Esophagus squamous epithelium (tissue), 5 donors: ENCODE data around the gene ALDH3A2. TPM values are rescaled to one million over a fixed set of nuclear protein-coding genes. Genes with fewer than 3 reads are reported as not detected.

ENCODE experiments used
- DNase-seq: peaks from one replicate; lab custom pipeline; 2025; lab: John Stamatoyannopoulos, UW
- H3K27ac ChIP-seq, 4 donors: fragments of 200-600 bp; sonication (generic); one replicate each; pipeline ENCODE4 v1.5.1; 2016 to 2019; ENCODE audit warnings: mild to moderate bottlenecking in 1 of 4
- H3K27me3 ChIP-seq, 4 donors: fragments of 200-600 bp; sonication (generic); 1 replicate in 3 of 4; 2 replicates in 1 of 4; pipeline versions ENCODE4 v1.5.1 to v1.6.0; 2017 to 2021; ENCODE audit warnings: antibody characterized with exemption in 1 of 4
- H3K36me3 ChIP-seq, 3 donors: fragments of 200-600 bp; sonication (generic); one replicate each; pipeline ENCODE4 v1.5.1; 2016 to 2019
- H3K4me1 ChIP-seq, 3 donors: fragments of 200-600 bp; sonication (generic); one replicate each; pipeline ENCODE4 v1.5.1; 2017 to 2019
- H3K4me3 ChIP-seq, 4 donors: fragments of 200-600 bp; sonication (generic); 1 replicate in 3 of 4; 2 replicates in 1 of 4; pipeline ENCODE4 v1.5.1; 2016 to 2019; ENCODE audit warnings: mild to moderate bottlenecking in 2 of 4, moderate library complexity in 1 of 4
- H3K9me3 ChIP-seq, 3 donors: fragments of 200-600 bp; sonication (generic); one replicate each; pipeline ENCODE4 v1.5.1; 2016 to 2019
- CTCF ChIP-seq, 6 experiments: fragments of 450-650 bp in 4 of 6; fragments of 200-600 bp in 2 of 6; sonication (generic) in 2 of 6; IDR thresholded peaks; one replicate each; pipeline ENCODE4 v1.5.1; 2016 to 2019; ENCODE audit warnings: antibody characterized with exemption in 6 of 6, mild to moderate bottlenecking in 4 of 6, moderate library complexity in 4 of 6
- POLR2A ChIP-seq, 4 donors: fragments of 450-650 bp; IDR thresholded peaks; one replicate each; pipeline ENCODE4 v1.6.1; 2017; ENCODE audit warnings: antibody characterized with exemption in 4 of 4, mild to moderate bottlenecking in 4 of 4, moderate library complexity in 3 of 4
- WGBS, 2 donors: methylation state at CpG; one replicate each; pipeline ENCODE4 v1.1.5; 2018; 5-methylcytosine and 5-hydroxymethylcytosine counted together
- intact Hi-C: fragments of 100-400 bp; cut with DNase I; formaldehyde crosslinking; loops from one replicate; pipeline ENCODE4 v1.15.0; 2022
- total RNA-seq, 4 donors: library from RNA; depleted of rRNA; stranded (reverse); fragments of >200 nt; gene quantifications; one replicate each; pipeline ENCODE4 v1.1.0, GENCODE V29; 2016
- donor health status: DM: yes; HTN: yes; CAD: no.

The ALDH3A2 gene
- total RNA-seq, 4 donors from 2014 or later: 169 to 351 (median 305) TPM

GRCh38 chr17:19618015-19618414 is 30.5 kb upstream of the ALDH3A2 start:
- TF ChIP-seq POLR2A (IDR thresholded peaks at IDR 0.05): no peak
- TF ChIP-seq CTCF (IDR thresholded peaks at IDR 0.05): no peak
- DNase-seq: no peak
- no peak overlapping the region for H3K4me3 ChIP-seq
- peaks cover 0 to 41% (median 30%) of the 10 kb centered on the region in 3 donors for H3K9me3 ChIP-seq
- H3K36me3 ChIP-seq: no peaks in the 10 kb centered on the region
- intact Hi-C loops: loop anchor here (10.0 kb wide), 1 partner anchor 53 kb away; no protein-coding TSS in a partner anchor
- no peaks in the 10 kb centered on the region for H3K27me3 ChIP-seq
- WGBS, 2 donors: 88 to 95% methylated on average over 3 of the region's 3 CpGs
- H3K4me1 ChIP-seq: no peaks in the 10 kb centered on the region
- H3K27ac ChIP-seq: no peak overlapping the region

GRCh38 chr17:19619705-19620325 is 28.7 kb upstream of the ALDH3A2 start:
- intact Hi-C loops: loop anchor here (10.0 kb wide), 1 partner anchor 55 kb away; no protein-coding TSS in a partner anchor
- TF ChIP-seq POLR2A (IDR thresholded peaks at IDR 0.05): no peak
- TF ChIP-seq CTCF (IDR thresholded peaks at IDR 0.05): no peak
- Histone ChIP-seq H3K27me3 (no peaks in the 10 kb centered on the region), H3K4me3 (no peak overlapping the region), H3K4me1 (no peaks in the 10 kb centered on the region), H3K36me3 (no peaks in the 10 kb centered on the region), H3K9me3 (peaks cover 0 to 41% (median 30%) of the 10 kb centered on the region in 3 donors), H3K27ac (no peak overlapping the region)
- DNase-seq: no peak
- WGBS, 2 donors: 66 to 83% methylated on average over 2 of the region's 2 CpGs

GRCh38 chr17:19621697-19622096 is 26.9 kb upstream of the ALDH3A2 start:
- WGBS, 2 donors: 93 to 100% methylated on average over 1 of the region's 1 CpG
- intact Hi-C loops: no loop called here
- TF ChIP-seq POLR2A (IDR thresholded peaks at IDR 0.05) (no peak), CTCF (IDR thresholded peaks at IDR 0.05) (no peak)

GRCh38 chr17:19626079-19626478 is 22.5 kb upstream of the ALDH3A2 start:
- Histone ChIP-seq H3K4me1 (no peaks in the 10 kb centered on the region), H3K27ac (no peak overlapping the region), H3K27me3 (peaks cover 0 to 4% (median 0%) of the 10 kb centered on the region in 4 donors), H3K36me3 (no peaks in the 10 kb centered on the region), H3K9me3 (peaks cover 0 to 3% (median 0%) of the 10 kb centered on the region in 3 donors), H3K4me3 (no peak overlapping the region)
- WGBS, 2 donors: 93 to 94% methylated on average over 4 of the region's 4 CpGs
- TF ChIP-seq POLR2A (IDR thresholded peaks at IDR 0.05): no peak
- TF ChIP-seq CTCF (IDR thresholded peaks at IDR 0.05): no peak
- DNase-seq: no peak
- intact Hi-C loops: no loop called here

More at GRCh38 chr17:19621697-19622096, 26.9 kb upstream of the ALDH3A2 start:
- Histone ChIP-seq H3K27me3 (no peaks in the 10 kb centered on the region), H3K36me3 (no peaks in the 10 kb centered on the region), H3K9me3 (peaks cover 0 to 41% (median 30%) of the 10 kb centered on the region in 3 donors), H3K4me3 (no peak overlapping the region), H3K4me1 (no peaks in the 10 kb centered on the region), H3K27ac (no peak overlapping the region)
- no peak for DNase-seq

DNA sequence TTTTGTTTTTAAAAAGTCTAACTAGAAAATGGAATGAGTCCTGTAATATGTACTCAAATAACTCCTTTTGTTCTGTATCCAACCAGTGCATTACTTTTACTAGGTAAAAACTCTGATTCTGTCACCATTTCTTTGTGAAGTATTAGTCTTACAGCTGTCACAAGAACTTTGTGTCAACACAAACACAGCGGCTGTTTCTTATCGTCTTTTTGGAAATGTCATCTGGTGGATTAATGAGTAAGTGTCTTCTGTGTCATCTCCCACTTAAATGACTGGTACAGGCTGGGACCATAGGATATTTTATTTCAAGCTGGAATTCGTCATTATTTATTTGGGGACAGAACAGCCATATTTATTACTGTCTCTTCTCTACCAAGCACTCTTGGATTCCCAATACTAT is 19.1 kb upstream of the ALDH3A2 start:
- no peak overlapping the region for H3K27ac ChIP-seq
- H3K36me3 ChIP-seq: no peaks in the 10 kb centered on the region
- TF ChIP-seq POLR2A (IDR thresholded peaks at IDR 0.05): no peak
- no peak for TF ChIP-seq CTCF (IDR thresholded peaks at IDR 0.05)
- H3K4me1 ChIP-seq: no peaks in the 10 kb centered on the region
- H3K9me3 ChIP-seq: no peaks in the 10 kb centered on the region
- WGBS, 2 donors: 43 to 57% methylated on average over 3 of the region's 3 CpGs
- H3K27me3 ChIP-seq: peaks cover 0 to 4% (median 0%) of the 10 kb centered on the region in 4 donors
- H3K4me3 ChIP-seq: no peak overlapping the region
- intact Hi-C loops: no loop called here
- DNase-seq: no peak
